ENCODE data around the gene UBAP1. TPM values are rescaled to one million over a fixed set of nuclear protein-coding genes. Genes with fewer than 3 reads are reported as not detected.

The UBAP1 gene
- total and polyA plus RNA-seq, 2 of the 4 experiments (the other 2 are of a cell fraction), result 30.6 to 37.0 TPM

DNA sequence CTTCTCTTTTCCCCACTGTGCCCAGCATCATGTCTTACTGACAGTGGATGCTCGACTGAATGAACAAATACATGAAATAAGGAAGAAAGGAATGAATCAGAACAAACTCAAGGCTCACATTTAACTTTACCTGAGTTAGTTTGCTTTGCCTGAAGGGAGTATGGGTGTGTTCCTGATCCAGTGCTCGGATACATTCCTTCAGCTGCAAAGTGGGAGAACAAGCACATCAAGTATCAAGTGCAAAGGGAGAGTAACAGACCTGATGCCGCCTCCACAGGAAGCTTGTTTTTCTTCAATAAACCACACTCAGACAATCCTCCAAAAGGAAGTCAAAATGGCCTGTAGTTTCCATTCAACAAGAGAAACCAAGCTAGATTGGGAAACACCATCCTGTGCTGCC lies 84.1 kb downstream of the UBAP1 start:
- H2AFZ ChIP-seq (replicated peaks; ENCODE audit: low read length, poor library complexity), result no peak overlapping the region
- no TSS peak for BruUV-seq (replicated peaks)
- intact Hi-C loops (cut with micrococcal nuclease) (no loop called here), dilution Hi-C loops (cut with HindIII; ENCODE audit: low sequenced_read_pairs, unreplicated experiment) (no loop called here), in situ Hi-C loops (cut with MboI; ENCODE audit: low sequenced_read_pairs) (no loop called here)
- no peak overlapping the region for H3K4ac ChIP-seq (ENCODE audit: low read depth, low read length)
- no peak overlapping the region for H4K91ac ChIP-seq (ENCODE audit: insufficient read depth, low read depth, low read length)
- H3K36me3 ChIP-seq (ENCODE audit: control insufficient read depth, insufficient read depth, low read length), result 0 out of 2 replicates have a peak, but pooled peaks cover 1% of the 10 kb centered on the region
- no peaks in the 10 kb centered on the region for H3K4me1 ChIP-seq (ENCODE audit: control insufficient read depth, insufficient read depth, low read length)
- no peak overlapping the region for H3K4me3 ChIP-seq (ENCODE audit: insufficient read depth, low read depth, low read length)
- H3K9me3 ChIP-seq (ENCODE audit: control insufficient read depth, insufficient read depth, low read length), result no peaks in the 10 kb centered on the region
- peaks cover 8% of the 10 kb centered on the region; the same call in 1 of the 2 replicates for H3K9me1 ChIP-seq (ENCODE audit: insufficient read depth, low read length)
- TF ChIP-seq USF2 (IDR thresholded peaks at IDR 0.05; ENCODE audit: low read depth, low read length), result no peak
- no peak for TF ChIP-seq NFE2L2 (IDR thresholded peaks at IDR 0.05; ENCODE audit: low read depth, low read length)
- no peak for TF ChIP-seq RCOR1 (IDR thresholded peaks at IDR 0.05; ENCODE audit: insufficient replicate concordance, low read length)
- no peak for TF ChIP-seq SMC3 (IDR thresholded peaks at IDR 0.05; ENCODE audit: low read depth, low read length)
- TF ChIP-seq CTCF (conservative IDR thresholded peaks at IDR 0.05; ENCODE audit: low read depth, low read length), result no peak
- no peak for TF ChIP-seq MAZ (IDR thresholded peaks at IDR 0.05; ENCODE audit: borderline replicate concordance, low read depth, low read length)
- no peak for TF ChIP-seq MXI1 (IDR thresholded peaks at IDR 0.05; ENCODE audit: borderline replicate concordance, low read depth, low read length)
- TF ChIP-seq MAFK (IDR thresholded peaks at IDR 0.05; ENCODE audit: low read depth, low read length), result no peak
- no peak for TF ChIP-seq CEBPB (IDR thresholded peaks at IDR 0.05; ENCODE audit: low read depth, low read length)
- TF ChIP-seq FOS (IDR thresholded peaks at IDR 0.05; ENCODE audit: low read depth, low read length), result no peak
- TF ChIP-seq BHLHE40 (IDR thresholded peaks at IDR 0.05; ENCODE audit: low read depth, low read length), result no peak
- no peak for TF ChIP-seq ELK1 (IDR thresholded peaks at IDR 0.05; ENCODE audit: borderline replicate concordance, low read depth, low read length)
- TF ChIP-seq POLR2A (IDR thresholded peaks at IDR 0.05; ENCODE audit: low read depth, low read length), result no peak
- no peak overlapping the region for H4K5ac ChIP-seq (ENCODE audit: low read depth, low read length)
- no peak overlapping the region for H2AK5ac ChIP-seq (ENCODE audit: low read depth, low read length)
- H2BK15ac ChIP-seq (ENCODE audit: low read depth, low read length), result no peak overlapping the region
- DNase-seq (no peak), ATAC-seq (ENCODE audit: low read depth) (no peak)
- no peak overlapping the region for H3K9ac ChIP-seq (ENCODE audit: low read depth, low read length)
- no peaks in the 10 kb centered on the region for H3K79me1 ChIP-seq (ENCODE audit: low read depth in 1 of 2, low read length in 2 of 2)
- no peak overlapping the region for H2BK20ac ChIP-seq (ENCODE audit: low read depth, low read length)
- ChIA-PET POLR2A (ENCODE audit: unreplicated experiment) (no interaction called here), CTCF (interaction anchor here (0.7 kb wide), 1 partner anchor 75 kb away, joined by 3 read pairs; no protein-coding TSS in a partner anchor)
- no peaks in the 10 kb centered on the region for H4K20me1 ChIP-seq (ENCODE audit: insufficient read depth, low read length)
- H3K56ac ChIP-seq (ENCODE audit: extremely low read depth, insufficient read depth, low read length), result no peak overlapping the region
- no CpG with 5 or more reads among the region's 3 CpGs for WGBS, 2 experiments (ENCODE audit: extremely low coverage in 2 of 2, insufficient read length in 1 of 2)
- no peak overlapping the region for H3K14ac ChIP-seq (replicated peaks; ENCODE audit: low read depth, low read length)
- no peak overlapping the region for H3K27ac ChIP-seq (ENCODE audit: insufficient read depth, low read length)
- no peak overlapping the region for H3K18ac ChIP-seq (ENCODE audit: low read depth, low read length)
- no peaks in the 10 kb centered on the region for H3K27me3 ChIP-seq (ENCODE audit: control insufficient read depth, insufficient read depth, low read length)
- H3K4me2 ChIP-seq (ENCODE audit: low read depth, low read length), result no peak overlapping the region
- H4K8ac ChIP-seq (ENCODE audit: low read depth in 2 of 2, low read length in 2 of 2), result no peak overlapping the region
- H2AK9ac ChIP-seq (replicated peaks; ENCODE audit: low read depth, low read length, poor library complexity), result no peak overlapping the region
- H2BK5ac ChIP-seq (ENCODE audit: low read depth, low read length, poor library complexity, severe bottlenecking), result no peak overlapping the region
- H3K23ac ChIP-seq (ENCODE audit: low read depth, low read length), result no peak overlapping the region
- no peak overlapping the region for H2BK120ac ChIP-seq (ENCODE audit: low read depth, low read length)

Data from IMR-90 (cell line).